ENCODE measurements around the gene KLC3. TPM values are rescaled to one million over a fixed set of nuclear protein-coding genes. Genes with fewer than 3 reads are reported as not detected.

Gene KLC3
- total and polyA plus RNA-seq, 2 experiments from 2014 or later, result not detected

DNA sequence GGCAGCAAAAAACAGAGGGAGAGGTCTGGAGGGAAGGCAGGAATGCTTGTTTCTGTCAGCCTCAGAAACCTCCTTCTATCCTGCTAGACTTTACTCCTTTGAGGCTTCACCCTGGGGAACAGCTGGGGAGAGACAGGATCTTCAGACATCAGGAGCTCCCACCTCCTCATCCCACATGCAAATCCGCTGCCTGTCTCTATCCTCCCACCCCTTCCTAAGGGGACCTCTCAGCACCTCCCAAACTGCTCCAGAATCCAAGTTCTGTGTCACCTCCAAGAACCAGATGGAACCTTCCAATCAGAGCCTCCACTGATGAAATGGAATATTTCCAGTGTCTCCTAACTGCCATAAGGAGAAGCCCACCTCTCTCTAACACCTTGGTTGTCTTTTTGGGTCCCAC lies 39.6 kb downstream of the KLC3 start:
- Histone ChIP-seq H3K27ac (peak overlapping the region; percentile 40), H3K9ac (no peak overlapping the region; the same call in 1 of the 2 replicates), H3F3A (ENCODE audit: insufficient read depth) (peaks cover 35% of the 10 kb centered on the region)

GRCh38 chr19:45382426-45382825 lies 41.9 kb downstream of the KLC3 start:
- Histone ChIP-seq H2AFZ (no peak overlapping the region), H3K4me3 (no peak overlapping the region), H4K20me1 (ENCODE audit: insufficient read depth) (no peaks in the 10 kb centered on the region), H3F3A (ENCODE audit: insufficient read depth) (peaks cover 23% of the 10 kb centered on the region), H3K79me2 (ENCODE audit: insufficient read depth) (no peaks in the 10 kb centered on the region), H3K27ac (no peak overlapping the region), H3K9me3 (ENCODE audit: low read depth) (no peaks in the 10 kb centered on the region), H3K9me2 (ENCODE audit: insufficient read depth) (no peaks in the 10 kb centered on the region), H3K27me3 (replicated peaks; ENCODE audit: insufficient read depth) (no peaks in the 10 kb centered on the region), H3K36me3 (ENCODE audit: low read depth) (no peaks in the 10 kb centered on the region), H3K4me1 (ENCODE audit: insufficient read depth) (peaks cover 28% of the 10 kb centered on the region), H3K4me2 (ENCODE audit: unreplicated experiment) (no peak overlapping the region), H3K9ac (no peak overlapping the region)
- no peak for DNase-seq
- WGBS, 2 experiments (ENCODE audit: low coverage in 1 of 2, low lambda C conversion rate in 2 of 2, missing lambda C conversion rate in 2 of 2), result 67 to 72% methylated on average over 25 to 29 of the region's 29 CpGs
- TF ChIP-seq EZH2 (IDR thresholded peaks at IDR 0.05; ENCODE audit: insufficient read depth, poor library complexity, severe bottlenecking) (no peak), EZH2phosphoT487 (IDR thresholded peaks at IDR 0.05; ENCODE audit: insufficient read depth, low read depth) (no peak)
- in situ Hi-C loops (cut with MboI), result no loop called here

More for the DNA sequence above, 39.6 kb downstream of the KLC3 start:
- Histone ChIP-seq H3K4me3 (no peak overlapping the region), H3K79me2 (ENCODE audit: insufficient read depth) (no peaks in the 10 kb centered on the region), H4K20me1 (ENCODE audit: insufficient read depth) (no peaks in the 10 kb centered on the region), H3K9me2 (ENCODE audit: insufficient read depth) (no peaks in the 10 kb centered on the region), H3K27me3 (replicated peaks; ENCODE audit: insufficient read depth) (no peaks in the 10 kb centered on the region), H3K4me2 (ENCODE audit: unreplicated experiment) (peak overlapping the region; percentile 21), H3K4me1 (ENCODE audit: insufficient read depth) (peaks cover 26% of the 10 kb centered on the region), H2AFZ (peak overlapping the region; percentile 34), H3K36me3 (ENCODE audit: low read depth) (no peaks in the 10 kb centered on the region), H3K9me3 (ENCODE audit: low read depth) (no peaks in the 10 kb centered on the region)
- WGBS, 2 experiments (ENCODE audit: low coverage in 1 of 2, low lambda C conversion rate in 2 of 2, missing lambda C conversion rate in 2 of 2), result 85 to 100% methylated on average over 1 of the region's 1 CpG
- no peak for TF ChIP-seq EZH2 (IDR thresholded peaks at IDR 0.05; ENCODE audit: insufficient read depth, poor library complexity, severe bottlenecking)
- no peak for TF ChIP-seq EZH2phosphoT487 (IDR thresholded peaks at IDR 0.05; ENCODE audit: insufficient read depth, low read depth)
- in situ Hi-C loops (cut with MboI), result no loop called here
- no peak for DNase-seq

- peak; percentile 48 for DNase-seq
- H3K36me3 ChIP-seq (ENCODE audit: low read depth), result no peaks in the 10 kb centered on the region
- TF ChIP-seq EZH2phosphoT487 (IDR thresholded peaks at IDR 0.05; ENCODE audit: insufficient read depth, low read depth) (no peak), EZH2 (IDR thresholded peaks at IDR 0.05; ENCODE audit: insufficient read depth, poor library complexity, severe bottlenecking) (no peak)
- H3K27me3 ChIP-seq (replicated peaks; ENCODE audit: insufficient read depth), result no peaks in the 10 kb centered on the region
- peak overlapping the region; percentile 59 for H3K4me2 ChIP-seq (ENCODE audit: unreplicated experiment)
- WGBS, 2 experiments (ENCODE audit: low coverage in 1 of 2, low lambda C conversion rate in 2 of 2, missing lambda C conversion rate in 2 of 2), result 9 to 10% methylated on average over 68 to 69 of the region's 75 CpGs
- H3K9ac ChIP-seq, result no peak overlapping the region
- H3K4me3 ChIP-seq, result peak overlapping the region; percentile 36
- no peak overlapping the region for H3K27ac ChIP-seq
- H4K20me1 ChIP-seq (ENCODE audit: insufficient read depth), result no peaks in the 10 kb centered on the region
- H3K79me2 ChIP-seq (ENCODE audit: insufficient read depth), result no peaks in the 10 kb centered on the region
- no peaks in the 10 kb centered on the region for H3K9me2 ChIP-seq (ENCODE audit: insufficient read depth)
- in situ Hi-C loops (cut with MboI), result no loop called here
- peaks cover 13% of the 10 kb centered on the region; the same call in 1 of the 2 replicates for H3K4me1 ChIP-seq (ENCODE audit: insufficient read depth)
- 0 out of 2 replicates have a peak, but pooled peaks cover under 1% of the 10 kb centered on the region for H3F3A ChIP-seq (ENCODE audit: insufficient read depth)
- H2AFZ ChIP-seq, result peak overlapping the region; percentile 34; the same call in 1 of the 2 replicates
- H3K9me3 ChIP-seq (ENCODE audit: low read depth), result no peaks in the 10 kb centered on the region
Measured at GRCh38 chr19:45385392-45386221, 45.1 kb downstream of the KLC3 start.

- peak; percentile 28 for DNase-seq
- Histone ChIP-seq H3K27ac (no peak overlapping the region), H3K79me2 (ENCODE audit: insufficient read depth) (no peaks in the 10 kb centered on the region), H3K9me2 (ENCODE audit: insufficient read depth) (no peaks in the 10 kb centered on the region), H3K4me3 (no peak overlapping the region), H3K36me3 (ENCODE audit: low read depth) (no peaks in the 10 kb centered on the region), H3F3A (ENCODE audit: insufficient read depth) (no peaks in the 10 kb centered on the region), H2AFZ (no peak overlapping the region), H3K9ac (no peak overlapping the region), H3K4me1 (ENCODE audit: insufficient read depth) (peaks cover 3% of the 10 kb centered on the region; the same call in 1 of the 2 replicates), H4K20me1 (ENCODE audit: insufficient read depth) (no peaks in the 10 kb centered on the region), H3K9me3 (ENCODE audit: low read depth) (no peaks in the 10 kb centered on the region), H3K4me2 (ENCODE audit: unreplicated experiment) (no peak overlapping the region), H3K27me3 (replicated peaks; ENCODE audit: insufficient read depth) (no peaks in the 10 kb centered on the region)
- in situ Hi-C loops (cut with MboI), result no loop called here
- WGBS, 2 experiments (ENCODE audit: low coverage in 1 of 2, low lambda C conversion rate in 2 of 2, missing lambda C conversion rate in 2 of 2), result 66 to 68% methylated on average over 3 of the region's 3 CpGs
- TF ChIP-seq EZH2phosphoT487 (IDR thresholded peaks at IDR 0.05; ENCODE audit: insufficient read depth, low read depth) (no peak), EZH2 (IDR thresholded peaks at IDR 0.05; ENCODE audit: insufficient read depth, poor library complexity, severe bottlenecking) (no peak)
Measured at GRCh38 chr19:45391346-45391745, 50.8 kb downstream of the KLC3 start.

All from GM23248 (cell line).